Activated CD8-positive, alpha-beta T cell treated with anti-CD3 and anti-CD28 coated beads for 36 hours (primary cell): ENCODE measurements around the gene SLC27A1. TPM values are rescaled to one million over a fixed set of nuclear protein-coding genes. Genes with fewer than 3 reads are reported as not detected.

Experiments
- ATAC-seq: fragments of 200-7000 bp; cut with Tn5 transposase; one replicate; pipeline ENCODE4 v1.10.0; 2021; ENCODE audit warnings: mild to moderate bottlenecking, moderate library complexity
- CTCF ChIA-PET: fragments of 350-600 bp; sonication (Branson Sonifier 250); formaldehyde crosslinking; loops from one replicate; lab custom pipeline; 2021; ENCODE audit warnings: antibody characterized with exemption; lab: Charles Lee
- POLR2A ChIA-PET: fragments of 350-600 bp; sonication (Branson Sonifier 250); formaldehyde crosslinking; loops from one replicate; lab custom pipeline; 2021; ENCODE audit warnings: antibody characterized with exemption; lab: Charles Lee
- DNase-seq: peaks from one replicate; pipeline ENCODE4 v3.0.0-alpha.2; 2020
- H3K27ac Mint-ChIP-seq: one replicate; pipeline ENCODE4 v1.8.0; 2021; ENCODE audit warnings: mild to moderate bottlenecking, mixed read lengths
- H3K27me3 Mint-ChIP-seq: one replicate; pipeline ENCODE4 v1.8.0; 2021; ENCODE audit warnings: mixed read lengths
- H3K36me3 Mint-ChIP-seq: one replicate; pipeline ENCODE4 v1.8.0; 2021; ENCODE audit warnings: low read depth, mixed read lengths
- H3K4me1 Mint-ChIP-seq: one replicate; pipeline ENCODE4 v1.8.0; 2021; ENCODE audit warnings: low read depth, mixed read lengths
- H3K4me3 Mint-ChIP-seq: one replicate; pipeline ENCODE4 v1.8.0; 2021; ENCODE audit warnings: mild to moderate bottlenecking, moderate library complexity, mixed read lengths
- H3K9me3 Mint-ChIP-seq: one replicate; pipeline ENCODE4 v1.8.0; 2021; ENCODE audit warnings: mixed read lengths
- CTCF ChIP-seq: fragments of 200-600 bp; IDR thresholded peaks from one replicate; pipeline ENCODE4 v1.8.0; 2022; ENCODE audit warnings: antibody characterized with exemption, mild to moderate bottlenecking
- intact Hi-C: fragments of 100-400 bp; cut with micrococcal nuclease; formaldehyde crosslinking; loops from one replicate; pipeline ENCODE4 v1.10.0; 2022
- total RNA-seq, 2 experiments: library from RNA; stranded (reverse); gene quantifications; one replicate each; pipeline ENCODE4 v1.2.3, GENCODE V29; 2021

The SLC27A1 gene
- total RNA-seq = 1 to 10 TPM; 3.5 to 3.6 TPM

- ChIA-PET POLR2A (interaction anchor here (0.7 to 1.4 kb wide), 2 partner anchors 79 to 179 kb away, joined by 3 read pairs; no protein-coding TSS in a partner anchor), CTCF (interaction anchor here (1.0 to 1.7 kb wide), 4 partner anchors 22 to 78 kb away, joined by 4 to 5 read pairs (median 4); partner anchors contain the start of gene TMEM221)
- H3K4me1 Mint-ChIP-seq = peaks cover 31% of the 10 kb centered on the region
- DNase-seq (peak; percentile 95), ATAC-seq (peak; percentile 89)
- peak within 1 kb of the TSS; percentile 92 for H3K4me3 Mint-ChIP-seq
- peak within 1 kb of the TSS; percentile 94 for H3K27ac Mint-ChIP-seq
- intact Hi-C loops = no loop called here
- no peaks in the 10 kb centered on the region for H3K9me3 Mint-ChIP-seq
- TF ChIP-seq CTCF = no peak
- no peaks in the 10 kb centered on the region for H3K36me3 Mint-ChIP-seq
- H3K27me3 Mint-ChIP-seq = no peaks in the 10 kb centered on the region
These were observed at the start of gene SLC27A1 for GRCh38 chr19:17470068-17470841. Gene SLC27A1 (plus strand): TSS chr19:17470524. CDS start chr19:17470541, 17 bp downstream.

- peaks cover 10% of the 10 kb centered on the region for H3K36me3 Mint-ChIP-seq
- no peaks in the 10 kb centered on the region for H3K27me3 Mint-ChIP-seq
- POLR2A ChIA-PET = interaction anchor here (1.9 kb wide), 1 partner anchor 16 kb away, joined by 6 read pairs; the partner anchor contains the start of gene BST2
- no peak overlapping the region for H3K27ac Mint-ChIP-seq
- TF ChIP-seq CTCF = no peak
- no peak for ATAC-seq
- no peaks in the 10 kb centered on the region for H3K9me3 Mint-ChIP-seq
- CTCF ChIA-PET = interaction anchor here (1.3 to 3.3 kb wide), 2 partner anchors 9 to 33 kb away, joined by 3 to 7 read pairs; no protein-coding TSS in a partner anchor
- peaks cover 13% of the 10 kb centered on the region for H3K4me1 Mint-ChIP-seq
- intact Hi-C loops = no loop called here
- no peak overlapping the region for H3K4me3 Mint-ChIP-seq
- no peak for DNase-seq
These were observed 48.4 kb upstream of the SLC27A1 start for GRCh38 chr19:17421942-17422341.

GRCh38 chr19:17423429-17424208 is 46.7 kb upstream of the SLC27A1 start:
- Mint-ChIP-seq H3K9me3 (no peaks in the 10 kb centered on the region), H3K27me3 (no peaks in the 10 kb centered on the region), H3K4me1 (peaks cover 13% of the 10 kb centered on the region), H3K4me3 (no peak overlapping the region), H3K36me3 (peaks cover 10% of the 10 kb centered on the region), H3K27ac (no peak overlapping the region)
- ATAC-seq (no peak), DNase-seq (no peak)
- ChIA-PET POLR2A (interaction anchor here (1.9 kb wide), 1 partner anchor 18 kb away, joined by 6 read pairs; the partner anchor contains the start of gene BST2), CTCF (interaction anchor here (1.2 kb wide), 1 partner anchor 17 kb away, joined by 3 read pairs; no protein-coding TSS in a partner anchor)
- intact Hi-C loops = no loop called here
- no peak for TF ChIP-seq CTCF

- Mint-ChIP-seq H3K4me1 (peaks cover 8% of the 10 kb centered on the region), H3K4me3 (no peak overlapping the region), H3K36me3 (peaks cover 10% of the 10 kb centered on the region), H3K9me3 (no peaks in the 10 kb centered on the region), H3K27ac (no peak overlapping the region), H3K27me3 (no peaks in the 10 kb centered on the region)
- DNase-seq (peak; percentile 61), ATAC-seq (peak; percentile 75)
- ChIA-PET POLR2A (no interaction called here), CTCF (interaction anchor here (1.2 to 1.6 kb wide), 2 partner anchors 16 kb away, joined by 3 to 4 read pairs; no protein-coding TSS in a partner anchor)
- intact Hi-C loops = no loop called here
- TF ChIP-seq CTCF = peak; percentile 44
These were observed 45.5 kb upstream of the SLC27A1 start for GRCh38 chr19:17424743-17425365.
